Measurements from ENCODE around the gene SOD2. TPM values are rescaled to one million over a fixed set of nuclear protein-coding genes. Genes with fewer than 3 reads are reported as not detected.

Gene SOD2
- total RNA-seq = 347 and 361 TPM in 2 replicates

DNA sequence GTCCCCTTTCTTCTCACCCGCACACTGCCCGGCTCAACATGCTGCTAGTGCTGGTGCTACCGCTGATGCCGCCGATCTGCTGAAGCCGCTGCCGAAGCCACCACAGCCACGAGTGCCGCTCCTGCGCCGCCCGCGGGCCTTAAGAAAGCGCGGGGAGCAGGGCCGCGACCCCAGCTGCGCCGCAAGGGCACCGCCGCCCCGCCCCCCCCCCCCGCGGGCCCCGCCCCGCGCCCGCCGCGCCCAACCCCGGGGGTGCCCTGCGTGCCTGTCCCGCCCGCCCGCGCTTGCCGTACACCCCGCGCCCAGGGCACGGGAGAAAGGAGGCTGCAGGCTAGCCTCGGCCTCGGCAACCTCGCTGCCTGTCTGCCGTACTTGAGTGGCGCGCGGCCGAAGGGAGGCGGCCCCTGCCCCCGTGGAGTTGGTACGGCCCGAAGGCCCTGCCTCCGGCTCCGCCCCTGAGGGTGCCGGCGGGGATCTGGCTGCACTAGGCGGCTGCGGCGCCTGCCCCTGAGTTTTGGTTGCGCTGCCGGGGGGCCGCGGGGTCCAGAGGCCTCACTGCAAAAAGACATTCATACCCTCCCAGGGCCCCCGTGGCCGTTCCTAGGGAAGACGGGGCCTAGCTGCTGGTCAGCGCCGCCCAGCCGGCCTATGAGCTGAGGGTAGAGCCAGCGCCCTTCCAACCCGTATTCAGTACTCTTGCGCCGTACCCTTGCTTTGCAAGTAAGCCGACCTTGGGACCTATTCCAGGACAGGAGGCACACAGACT is at the start of gene SOD2:
Gene SOD2 (minus strand): TSS at position 114 of the 766 bp plus-strand sequence. CDS start 74 bp downstream, at position 40.

DNA sequence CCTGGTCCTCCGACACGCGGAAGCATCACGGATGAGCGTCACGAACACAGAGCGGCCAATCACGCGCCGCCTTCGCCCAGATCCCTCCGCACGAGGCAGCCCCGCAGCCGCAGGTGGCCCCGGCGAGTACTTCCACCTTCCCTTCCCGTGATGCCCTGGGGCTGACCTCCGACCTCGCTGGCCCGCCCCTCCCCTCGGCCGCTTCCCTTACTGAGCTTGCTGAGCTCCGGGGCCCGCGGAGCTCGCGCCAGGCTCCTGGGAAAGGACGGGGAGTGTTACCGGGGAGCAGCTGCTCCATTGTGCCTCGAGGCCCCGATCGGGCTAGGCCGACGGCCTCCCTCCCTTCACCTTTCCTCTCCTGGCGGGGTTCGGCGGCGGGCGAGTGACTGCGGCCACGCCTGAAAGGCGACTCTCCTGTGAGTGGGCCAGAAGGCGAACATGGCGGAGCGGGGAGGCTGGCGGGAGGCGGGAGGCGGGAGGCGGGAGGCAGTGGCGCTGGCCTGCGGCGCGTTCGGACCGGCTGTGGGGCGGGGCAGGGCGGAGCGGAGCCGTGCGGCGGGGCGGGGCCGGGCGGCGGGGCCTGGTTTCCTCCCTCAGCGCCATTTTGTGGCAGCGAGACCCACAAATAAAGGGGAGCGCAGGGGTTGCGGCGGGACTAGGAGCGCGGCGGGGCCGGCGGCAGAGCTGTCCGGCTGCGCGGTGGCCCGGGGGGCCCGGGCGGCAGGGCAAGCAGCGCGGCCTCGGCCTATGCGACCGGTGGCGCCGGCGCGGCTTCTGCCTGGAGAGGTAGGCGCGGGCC is 34.1 kb upstream of the SOD2 start, which contains the start of gene WTAP:
Gene WTAP (plus strand): TSS at position 589 of the 799 bp plus-strand sequence. CDS start 8,760 bp downstream, outside the sequence.

Other genes starting within 250 kb of the SOD2 start
- 68.9 and 72.7 TPM in 2 replicates for gene WTAP, start 34.3 kb upstream of the SOD2 start, total RNA-seq
- gene ACAT2, start 68.8 kb upstream of the SOD2 start, total RNA-seq = 10.8 and 17.5 TPM in 2 replicates
- gene TCP1, start 96.4 kb upstream of the SOD2 start, total RNA-seq = 91.9 and 97.6 TPM in 2 replicates
- 60.8 and 71.0 TPM in 2 replicates for gene MRPL18, start 97.2 kb upstream of the SOD2 start, total RNA-seq
- gene PNLDC1, start 107.0 kb upstream of the SOD2 start, total RNA-seq = 0.81 and 1.3 TPM in 2 replicates
- 0.05 and 0.25 TPM in 2 replicates for gene MAS1, start 197.7 kb upstream of the SOD2 start, total RNA-seq

Data from cardiac ventricle fibroblast (primary cell).